OCI-LY1 (cell line): Measurements from ENCODE around the gene TMEM115.

Experiments
- EZH2 ChIP-seq: fragments of 200-600 bp; sonication (generic), shearing (Covaris generic); IDR thresholded peaks from 2 replicates; pipeline ENCODE4 v1.8.0; 2017; ENCODE audit warnings: borderline replicate concordance, mixed run types, mild to moderate bottlenecking, antibody characterized with exemption, low read length, moderate library complexity, mixed read lengths
- TF ChIP-seq, protein P1 (sequence below): fragments of 200-600 bp; sonication (generic), shearing (Covaris generic); IDR thresholded peaks from 2 replicates; pipeline ENCODE4 v1.5.1; 2017; ENCODE audit warnings: mild to moderate bottlenecking, antibody characterized with exemption, low read length, moderate library complexity, mixed read lengths

- TF ChIP-seq, protein P1, sequence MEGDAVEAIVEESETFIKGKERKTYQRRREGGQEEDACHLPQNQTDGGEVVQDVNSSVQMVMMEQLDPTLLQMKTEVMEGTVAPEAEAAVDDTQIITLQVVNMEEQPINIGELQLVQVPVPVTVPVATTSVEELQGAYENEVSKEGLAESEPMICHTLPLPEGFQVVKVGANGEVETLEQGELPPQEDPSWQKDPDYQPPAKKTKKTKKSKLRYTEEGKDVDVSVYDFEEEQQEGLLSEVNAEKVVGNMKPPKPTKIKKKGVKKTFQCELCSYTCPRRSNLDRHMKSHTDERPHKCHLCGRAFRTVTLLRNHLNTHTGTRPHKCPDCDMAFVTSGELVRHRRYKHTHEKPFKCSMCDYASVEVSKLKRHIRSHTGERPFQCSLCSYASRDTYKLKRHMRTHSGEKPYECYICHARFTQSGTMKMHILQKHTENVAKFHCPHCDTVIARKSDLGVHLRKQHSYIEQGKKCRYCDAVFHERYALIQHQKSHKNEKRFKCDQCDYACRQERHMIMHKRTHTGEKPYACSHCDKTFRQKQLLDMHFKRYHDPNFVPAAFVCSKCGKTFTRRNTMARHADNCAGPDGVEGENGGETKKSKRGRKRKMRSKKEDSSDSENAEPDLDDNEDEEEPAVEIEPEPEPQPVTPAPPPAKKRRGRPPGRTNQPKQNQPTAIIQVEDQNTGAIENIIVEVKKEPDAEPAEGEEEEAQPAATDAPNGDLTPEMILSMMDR: no peak
- no peak for TF ChIP-seq EZH2
Measured at GRCh38 chr3:50408443-50408944, 49.2 kb upstream of the TMEM115 start.
